Keratinocyte (primary cell): ENCODE data around the gene HTRA1. TPM values are rescaled to one million over a fixed set of nuclear protein-coding genes. Genes with fewer than 3 reads are reported as not detected.

Experiments used
- DNase-seq: peaks from one replicate; pipeline ENCODE4 v3.0.0-alpha.2; 2011; ENCODE audit warnings: low read depth, missing footprints, low spot score
- FAIRE-seq: peaks from 2 replicates; lab custom pipeline; 2011; peaks lifted over from hg19 to GRCh38; lab: Jason Lieb, UNC
- H2AFZ ChIP-seq: 2 replicates; pipeline ENCODE4 v1.6.0; 2012; ENCODE audit warnings: low read length, control low read depth, inconsistent platforms; ENCODE audit not compliant: control insufficient read depth
- H3K27ac ChIP-seq: 2 replicates; pipeline ENCODE4 v1.5.1; 2011; ENCODE audit warnings: low read length; ENCODE audit not compliant: control insufficient read depth, insufficient read depth
- H3K27me3 ChIP-seq: 3 replicates; pipeline ENCODE4 v1.6.0; 2011; ENCODE audit warnings: low read length; ENCODE audit not compliant: control insufficient read depth, insufficient read depth; ENCODE audit errors: extremely low read depth
- H3K36me3 ChIP-seq, 2 experiments: 2 replicates in 1 of 2; 3 replicates in 1 of 2; pipeline ENCODE4 v1.5.1; 2011; ENCODE audit warnings: low read length in 2 of 2, mild to moderate bottlenecking in 1 of 2; ENCODE audit not compliant: control insufficient read depth in 2 of 2, insufficient read depth in 2 of 2; ENCODE audit errors: extremely low read depth in 1 of 2
- H3K4me1 ChIP-seq: 3 replicates; pipeline ENCODE4 v1.5.1; 2011; ENCODE audit warnings: low read length; ENCODE audit not compliant: control insufficient read depth, insufficient read depth; ENCODE audit errors: extremely low read depth
- H3K4me2 ChIP-seq: 3 replicates; pipeline ENCODE4 v1.6.0; 2011; ENCODE audit warnings: low read depth, low read length; ENCODE audit not compliant: control insufficient read depth, insufficient read depth; ENCODE audit errors: extremely low read depth
- H3K4me3 ChIP-seq, 3 experiments: fragments of 200-600 bp in 1 of 3; sonication (generic) in 1 of 3; 2 replicates in 2 of 3; 3 replicates in 1 of 3; pipeline ENCODE4 v1.5.1; 2011 to 2016; ENCODE audit warnings: low read length in 3 of 3, mild to moderate bottlenecking in 3 of 3, control low read depth in 2 of 3, inconsistent platforms in 1 of 3, low read depth in 1 of 3, mixed read lengths in 1 of 3, mixed run types in 1 of 3, moderate library complexity in 1 of 3; ENCODE audit not compliant: control insufficient read depth in 2 of 3, insufficient read depth in 2 of 3; ENCODE audit errors: extremely low read depth in 1 of 3
- H3K79me2 ChIP-seq: 2 replicates; pipeline ENCODE4 v1.6.0; 2012; ENCODE audit warnings: low read length; ENCODE audit not compliant: control insufficient read depth, insufficient read depth
- H3K9ac ChIP-seq: 3 replicates; pipeline ENCODE4 v1.6.0; 2011; ENCODE audit warnings: low read length; ENCODE audit not compliant: control insufficient read depth, insufficient read depth; ENCODE audit errors: extremely low read depth
- H3K9me1 ChIP-seq: 3 replicates; pipeline ENCODE4 v1.6.0; 2011; ENCODE audit warnings: low read length; ENCODE audit not compliant: control insufficient read depth, insufficient read depth; ENCODE audit errors: extremely low read depth
- H3K9me3 ChIP-seq: 2 replicates; pipeline ENCODE4 v1.5.1; 2012; ENCODE audit warnings: low read depth, low read length; ENCODE audit not compliant: control insufficient read depth
- H4K20me1 ChIP-seq: 3 replicates; pipeline ENCODE4 v1.6.0; 2011; ENCODE audit warnings: low read length; ENCODE audit not compliant: control insufficient read depth, insufficient read depth; ENCODE audit errors: extremely low read depth
- CTCF ChIP-seq, 3 experiments: IDR thresholded peaks in 1 of 3; conservative IDR thresholded peaks in 1 of 3; optimal IDR thresholded peaks in 1 of 3; 2 replicates in 2 of 3; 3 replicates in 1 of 3; pipeline versions ENCODE3 to v1.5.1; 2011; ENCODE audit warnings: low read length in 3 of 3, mild to moderate bottlenecking in 3 of 3, moderate library complexity in 2 of 3, control low read depth in 1 of 3, inconsistent platforms in 1 of 3; ENCODE audit not compliant: insufficient read depth in 2 of 3; ENCODE audit errors: extremely low read depth in 1 of 3
- EZH2 ChIP-seq: IDR thresholded peaks from one replicate; pipeline ENCODE4 v1.6.1; 2012; ENCODE audit warnings: inconsistent platforms, mild to moderate bottlenecking, low read length, moderate library complexity
- dilution Hi-C: fragments of 300-500 bp; cut with MboI; formaldehyde crosslinking; loops from one replicate; pipeline ENCODE4 v1.7.0; 2020; ENCODE audit warnings: low sequenced_read_pairs; ENCODE audit not compliant: extremely low pct_ligation_motif_present
- polyA plus RNA-seq, 5 experiments: library from polyadenylated mRNA; depleted of rRNA in 3 of 5; stranded (reverse) in 3 of 5; stranded (forward) in 1 of 5; unstranded in 1 of 5; fragments of >200 nt; gene quantifications; 1 replicate in 1 of 5; 2 replicates in 3 of 5; 3 replicates in 1 of 5; pipeline versions ENCODE4 v1.2.1 to v1.2.3, GENCODE V29; 2011 to 2012; ENCODE audit warnings: missing spikeins in 2 of 5, low read depth in 1 of 5, low replicate concordance in 1 of 5

HTRA1 gene
- polyA plus RNA-seq, 1 donor (not counting 4 experiments of a cell fraction or from before 2014, with no cell fraction given): 412 TPM

DNA sequence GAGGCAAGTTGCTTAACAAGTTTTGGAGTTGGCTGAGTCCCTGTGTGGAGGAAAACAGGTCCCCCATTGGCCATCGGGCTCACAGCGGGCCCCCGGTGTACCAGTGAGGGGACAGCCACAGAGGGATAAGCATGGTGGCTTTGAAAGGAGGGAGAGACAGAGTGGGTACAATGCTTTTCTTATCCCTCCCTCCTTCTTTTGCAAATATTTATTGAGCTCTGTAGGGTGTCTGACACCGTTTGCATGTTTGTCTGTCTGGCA, 2.8 kb downstream of the HTRA1 start:
- DNase-seq (no peak), FAIRE-seq (peak; percentile 23)
- TF ChIP-seq EZH2 (no peak), CTCF (optimal IDR thresholded peaks at IDR 0.05 in 1 of 3, IDR thresholded peaks at IDR 0.05 in 1 of 3, conservative IDR thresholded peaks at IDR 0.05 in 1 of 3; ENCODE audit: extremely low read depth in 1 of 3, insufficient read depth in 2 of 3, low read length in 3 of 3) (no peak)
- Histone ChIP-seq H3K4me1 (peaks cover 39% of the 10 kb centered on the region), H4K20me1 (peaks cover 6% of the 10 kb centered on the region), H3K4me2 (peak overlapping the region; percentile 87), H3K4me3 (peak overlapping the region; percentile 76 to 96 (median 93)), H3K27ac (no peak overlapping the region), H3K9me3 (no peaks in the 10 kb centered on the region), H3K9me1 (no peaks in the 10 kb centered on the region), H2AFZ (no peak overlapping the region), H3K36me3 (peaks cover 3 to 19% of the 10 kb centered on the region in 2 experiments), H3K79me2 (peaks cover 62% of the 10 kb centered on the region), H3K27me3 (peaks cover 2% of the 10 kb centered on the region), H3K9ac (peak overlapping the region; percentile 83)
- dilution Hi-C loops: no loop called here

DNA sequence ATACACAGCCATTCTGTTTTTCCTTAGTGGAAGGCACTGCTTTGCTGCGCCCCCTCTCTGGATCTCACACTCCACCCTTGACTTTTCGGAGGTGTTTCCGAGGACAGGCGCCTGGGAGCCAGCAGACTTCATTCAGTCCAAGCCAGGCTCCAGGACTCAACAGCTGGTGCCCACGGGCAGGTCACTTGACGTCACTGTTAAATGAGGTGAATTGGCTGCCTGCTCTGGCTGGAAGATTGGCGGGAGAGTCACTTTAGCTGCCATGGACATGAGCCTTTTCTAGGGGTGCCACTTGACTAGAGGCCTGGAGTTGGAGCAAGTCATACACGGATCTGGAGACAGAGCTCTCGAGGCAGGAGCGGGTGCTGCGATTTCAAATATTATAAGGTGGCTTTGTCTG, 3.2 kb downstream of the HTRA1 start:
- FAIRE-seq (no peak), DNase-seq (no peak)
- Histone ChIP-seq H3K27ac (no peak overlapping the region), H3K9me3 (no peaks in the 10 kb centered on the region), H4K20me1 (peaks cover 6% of the 10 kb centered on the region), H3K9me1 (no peaks in the 10 kb centered on the region), H3K4me3 (no peak overlapping the region), H3K4me1 (peaks cover 43% of the 10 kb centered on the region), H3K79me2 (peaks cover 66% of the 10 kb centered on the region), H3K36me3 (peaks cover 3 to 19% of the 10 kb centered on the region in 2 experiments), H3K4me2 (peak overlapping the region; percentile 87), H2AFZ (no peak overlapping the region), H3K27me3 (peaks cover 2% of the 10 kb centered on the region), H3K9ac (no peak overlapping the region)
- dilution Hi-C loops: no loop called here
- TF ChIP-seq EZH2 (no peak), CTCF (optimal IDR thresholded peaks at IDR 0.05 in 1 of 3, IDR thresholded peaks at IDR 0.05 in 1 of 3, conservative IDR thresholded peaks at IDR 0.05 in 1 of 3; ENCODE audit: extremely low read depth in 1 of 3, insufficient read depth in 2 of 3, low read length in 3 of 3) (no peak)
